ENCODE data around the gene CRYGC. TPM values are rescaled to one million over a fixed set of nuclear protein-coding genes. Genes with fewer than 3 reads are reported as not detected.
A peak's percentile ranks its signal among the peaks of the same experiment; 100 is the strongest.
"Not testable (repeated sequence)": the region's sequence is repeated elsewhere in the genome, so short reads cannot be mapped to it uniquely, and the experiment has no call there.

Gene CRYGC
- total and polyA plus RNA-seq, 2 donors (not counting 1 experiment from before 2014, with no cell fraction given) = not detected

DNA sequence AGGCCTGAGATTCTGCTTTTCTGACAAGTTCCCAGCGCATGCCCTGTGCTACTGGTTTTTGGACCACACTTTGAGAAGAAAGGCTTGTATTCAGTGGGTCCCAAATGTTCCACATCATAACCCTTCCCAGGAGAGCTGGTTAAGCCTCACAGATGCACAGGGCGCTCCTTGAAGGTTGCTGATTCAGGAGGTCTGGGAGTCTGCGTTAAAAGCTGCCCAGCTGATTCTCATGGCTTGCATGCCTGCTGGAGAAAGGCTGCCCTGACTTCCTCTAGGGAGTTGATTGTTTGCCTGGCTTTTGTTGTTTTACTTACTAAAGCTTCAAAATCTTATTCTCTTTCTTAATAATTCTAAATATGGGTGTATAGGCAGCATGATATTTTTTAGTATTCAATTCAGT is 26.0 kb downstream of the CRYGC start:
- H3K4me1 ChIP-seq (ENCODE audit: control insufficient read depth, extremely low read depth, insufficient read depth, low read length) = no peaks in the 10 kb centered on the region
- no peak overlapping the region for H3K4me3 ChIP-seq (replicated peaks in 1 of 4; ENCODE audit: control extremely low read depth in 1 of 4, insufficient read depth in 1 of 4, low read depth in 3 of 4, low read length in 4 of 4)
- TF ChIP-seq, protein P1, sequence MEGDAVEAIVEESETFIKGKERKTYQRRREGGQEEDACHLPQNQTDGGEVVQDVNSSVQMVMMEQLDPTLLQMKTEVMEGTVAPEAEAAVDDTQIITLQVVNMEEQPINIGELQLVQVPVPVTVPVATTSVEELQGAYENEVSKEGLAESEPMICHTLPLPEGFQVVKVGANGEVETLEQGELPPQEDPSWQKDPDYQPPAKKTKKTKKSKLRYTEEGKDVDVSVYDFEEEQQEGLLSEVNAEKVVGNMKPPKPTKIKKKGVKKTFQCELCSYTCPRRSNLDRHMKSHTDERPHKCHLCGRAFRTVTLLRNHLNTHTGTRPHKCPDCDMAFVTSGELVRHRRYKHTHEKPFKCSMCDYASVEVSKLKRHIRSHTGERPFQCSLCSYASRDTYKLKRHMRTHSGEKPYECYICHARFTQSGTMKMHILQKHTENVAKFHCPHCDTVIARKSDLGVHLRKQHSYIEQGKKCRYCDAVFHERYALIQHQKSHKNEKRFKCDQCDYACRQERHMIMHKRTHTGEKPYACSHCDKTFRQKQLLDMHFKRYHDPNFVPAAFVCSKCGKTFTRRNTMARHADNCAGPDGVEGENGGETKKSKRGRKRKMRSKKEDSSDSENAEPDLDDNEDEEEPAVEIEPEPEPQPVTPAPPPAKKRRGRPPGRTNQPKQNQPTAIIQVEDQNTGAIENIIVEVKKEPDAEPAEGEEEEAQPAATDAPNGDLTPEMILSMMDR (conservative IDR thresholded peaks at IDR 0.05 in 1 of 2, IDR thresholded peaks at IDR 0.05 in 1 of 2; ENCODE audit: low read depth in 1 of 2, low read length in 2 of 2) = no peak
- H3K4me2 ChIP-seq (ENCODE audit: extremely low read depth, insufficient read depth, low read length) = no peak overlapping the region
- no peaks in the 10 kb centered on the region for H3K36me3 ChIP-seq (ENCODE audit: control insufficient read depth, insufficient read depth, low read length)
- no peak overlapping the region for H3K9ac ChIP-seq (ENCODE audit: insufficient read depth, low read length)
- no peak overlapping the region for H2AFZ ChIP-seq (ENCODE audit: low read length)
- no peaks in the 10 kb centered on the region for H4K20me1 ChIP-seq (ENCODE audit: control insufficient read depth, extremely low read depth, insufficient read depth, low read length)
- no peaks in the 10 kb centered on the region for H3K9me3 ChIP-seq (ENCODE audit: control insufficient read depth, insufficient read depth, low read depth, low read length)
- no peaks in the 10 kb centered on the region for H3K79me2 ChIP-seq (ENCODE audit: control insufficient read depth, insufficient read depth, low read length)
- H3K27ac ChIP-seq (ENCODE audit: insufficient read depth, low read length) = no peak overlapping the region
- no peak for DNase-seq (ENCODE audit: low read depth in 2 of 2)
- H3K27me3 ChIP-seq (ENCODE audit: control insufficient read depth, insufficient read depth, low read length) = no peaks in the 10 kb centered on the region

DNA sequence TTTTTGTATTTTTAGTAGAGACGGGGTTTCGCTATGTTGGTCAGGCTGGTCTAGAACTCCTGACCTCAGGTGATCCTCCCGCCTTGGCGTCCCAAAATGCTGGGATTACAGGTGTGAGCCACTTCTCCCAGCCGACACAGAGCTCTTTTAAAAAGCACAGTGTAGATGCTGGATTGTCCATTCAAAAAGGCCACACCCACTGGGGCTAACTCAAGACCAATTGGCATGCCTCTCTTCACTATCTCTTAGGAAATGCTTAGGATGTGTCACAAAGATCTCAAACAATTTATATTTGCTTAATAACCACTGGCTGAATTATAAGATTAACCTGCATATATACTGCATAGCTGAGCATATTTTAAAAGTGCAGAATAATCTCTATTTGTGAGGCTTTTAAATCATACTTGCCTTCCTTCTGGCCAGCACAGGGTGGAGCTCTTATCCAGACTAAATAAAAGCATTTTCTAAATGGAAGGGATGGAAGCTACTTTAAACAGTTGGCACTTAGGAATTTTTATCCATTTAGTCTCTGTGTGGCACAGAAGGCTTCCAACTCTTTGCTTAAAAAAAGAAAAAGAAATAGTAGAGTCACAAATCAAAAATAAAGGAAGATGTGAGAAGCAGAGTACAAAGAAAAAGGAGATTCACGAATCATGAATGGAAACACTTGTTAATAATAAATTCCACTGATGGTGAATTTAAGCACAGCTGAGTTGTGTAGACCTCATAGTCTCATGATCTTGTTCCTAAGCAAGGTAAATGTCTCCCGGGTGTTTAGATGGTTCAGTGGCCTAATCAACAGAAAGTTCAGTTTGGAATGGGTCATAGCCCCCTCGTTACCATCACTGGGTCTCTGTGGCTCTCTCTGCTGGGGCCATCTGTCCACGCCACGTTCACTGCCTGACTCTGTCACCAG is 27.7 kb downstream of the CRYGC start:
- H4K20me1 ChIP-seq (ENCODE audit: control insufficient read depth, extremely low read depth, insufficient read depth, low read length) = no peaks in the 10 kb centered on the region
- no peaks in the 10 kb centered on the region for H3K4me1 ChIP-seq (ENCODE audit: control insufficient read depth, extremely low read depth, insufficient read depth, low read length)
- no peaks in the 10 kb centered on the region for H3K27me3 ChIP-seq (ENCODE audit: control insufficient read depth, insufficient read depth, low read length)
- H3K79me2 ChIP-seq (ENCODE audit: control insufficient read depth, insufficient read depth, low read length) = no peaks in the 10 kb centered on the region
- H3K27ac ChIP-seq (ENCODE audit: insufficient read depth, low read length) = no peak overlapping the region
- H3K9me3 ChIP-seq (ENCODE audit: control insufficient read depth, insufficient read depth, low read depth, low read length) = no peaks in the 10 kb centered on the region
- no peak overlapping the region for H2AFZ ChIP-seq (ENCODE audit: low read length)
- TF ChIP-seq, protein P1 (conservative IDR thresholded peaks at IDR 0.05 in 1 of 2, IDR thresholded peaks at IDR 0.05 in 1 of 2; ENCODE audit: low read depth in 1 of 2, low read length in 2 of 2) = peak; percentile 36 to 42
- TF ChIP-seq EZH2 (IDR thresholded peaks at IDR 0.05; ENCODE audit: low read length, missing control alignments) = no peak
- H3K4me3 ChIP-seq (replicated peaks in 1 of 4; ENCODE audit: control extremely low read depth in 1 of 4, insufficient read depth in 1 of 4, low read depth in 3 of 4, low read length in 4 of 4) = no peak overlapping the region
- no peak overlapping the region for H3K9ac ChIP-seq (ENCODE audit: insufficient read depth, low read length)
- H3K4me2 ChIP-seq (ENCODE audit: extremely low read depth, insufficient read depth, low read length) = no peak overlapping the region
- DNase-seq (ENCODE audit: low read depth in 2 of 2) = peak; percentile 34 to 40
- no peaks in the 10 kb centered on the region for H3K36me3 ChIP-seq (ENCODE audit: control insufficient read depth, insufficient read depth, low read length)

DNA sequence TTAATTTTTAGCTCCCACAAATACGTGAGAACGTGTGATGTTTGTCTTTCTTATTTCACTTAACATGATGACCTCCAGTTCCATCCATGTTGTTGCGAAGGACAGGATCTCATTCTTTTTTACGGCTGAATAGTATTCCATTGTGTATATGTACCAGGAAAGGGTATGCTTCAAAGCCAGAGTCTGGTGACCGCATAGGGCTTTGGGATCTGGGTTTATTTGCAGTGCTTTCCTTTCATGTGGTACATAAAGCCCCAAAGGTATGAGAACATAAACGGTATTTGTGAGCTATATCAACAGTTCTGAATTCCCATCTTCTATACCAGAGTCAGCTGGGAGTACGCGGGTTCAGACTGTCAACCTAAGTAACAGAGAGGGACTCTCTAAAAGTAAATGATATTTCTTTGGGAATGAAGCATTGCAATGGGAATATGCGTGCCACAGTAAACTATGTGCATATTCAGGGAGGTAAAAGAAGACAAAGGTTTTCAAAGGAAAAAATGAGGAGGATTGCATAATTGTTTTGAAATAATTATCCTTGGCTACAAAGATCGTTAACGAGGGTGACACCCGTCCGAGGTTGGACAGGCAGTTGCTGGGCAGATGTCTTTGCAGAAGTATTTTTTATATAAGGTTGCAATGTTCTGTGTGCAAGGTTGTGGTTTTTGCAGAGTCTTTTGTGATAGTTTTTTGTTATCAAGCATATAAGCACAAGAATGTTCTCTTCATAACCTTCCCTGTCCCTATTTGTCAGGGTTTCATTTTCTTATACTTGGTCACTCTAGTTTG is 29.8 kb downstream of the CRYGC start:
- DNase-seq (ENCODE audit: low read depth in 2 of 2) = no peak
- no peaks in the 10 kb centered on the region for H3K4me1 ChIP-seq (ENCODE audit: control insufficient read depth, extremely low read depth, insufficient read depth, low read length)
- no peak overlapping the region for H3K9ac ChIP-seq (ENCODE audit: insufficient read depth, low read length)
- H3K4me3 ChIP-seq (replicated peaks in 1 of 4; ENCODE audit: control extremely low read depth in 1 of 4, insufficient read depth in 1 of 4, low read depth in 3 of 4, low read length in 4 of 4) = no peak overlapping the region
- H3K27ac ChIP-seq (ENCODE audit: insufficient read depth, low read length) = no peak overlapping the region
- no peaks in the 10 kb centered on the region for H4K20me1 ChIP-seq (ENCODE audit: control insufficient read depth, extremely low read depth, insufficient read depth, low read length)
- TF ChIP-seq, protein P1 (conservative IDR thresholded peaks at IDR 0.05 in 1 of 2, IDR thresholded peaks at IDR 0.05 in 1 of 2; ENCODE audit: low read depth in 1 of 2, low read length in 2 of 2) = no peak
- TF ChIP-seq EZH2 (IDR thresholded peaks at IDR 0.05; ENCODE audit: low read length, missing control alignments) = no peak
- H3K4me2 ChIP-seq (ENCODE audit: extremely low read depth, insufficient read depth, low read length) = no peak overlapping the region
- no peaks in the 10 kb centered on the region for H3K27me3 ChIP-seq (ENCODE audit: control insufficient read depth, insufficient read depth, low read length)
- no peaks in the 10 kb centered on the region for H3K79me2 ChIP-seq (ENCODE audit: control insufficient read depth, insufficient read depth, low read length)
- no peaks in the 10 kb centered on the region for H3K36me3 ChIP-seq (ENCODE audit: control insufficient read depth, insufficient read depth, low read length)
- H3K9me3 ChIP-seq (ENCODE audit: control insufficient read depth, insufficient read depth, low read depth, low read length) = no peaks in the 10 kb centered on the region
- H2AFZ ChIP-seq (ENCODE audit: low read length) = no peak overlapping the region

DNA sequence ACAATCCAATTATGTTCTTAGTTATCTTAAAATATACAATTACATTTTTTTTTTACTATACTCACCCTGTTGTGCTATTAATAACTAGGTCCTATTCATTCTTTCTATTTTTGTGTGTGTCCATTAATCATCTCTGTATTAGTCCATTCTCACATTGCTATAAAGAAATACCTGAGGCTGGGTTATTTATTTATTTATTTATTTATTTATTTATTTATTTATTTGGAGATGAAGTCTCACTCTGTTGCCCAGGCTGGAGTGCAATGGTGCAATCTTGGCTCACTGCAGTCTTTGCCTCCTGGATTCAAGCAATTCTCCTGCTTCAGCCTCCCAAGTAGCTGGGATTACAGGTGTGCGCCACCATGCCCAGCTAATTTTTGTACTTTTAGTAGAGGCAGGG is 30.9 kb downstream of the CRYGC start:
- H3K9ac ChIP-seq (ENCODE audit: insufficient read depth, low read length); H3K4me2 ChIP-seq (ENCODE audit: extremely low read depth, insufficient read depth, low read length); H3K4me1 ChIP-seq (ENCODE audit: control insufficient read depth, extremely low read depth, insufficient read depth, low read length); DNase-seq (ENCODE audit: low read depth in 2 of 2); H3K36me3 ChIP-seq (ENCODE audit: control insufficient read depth, insufficient read depth, low read length); H3K27ac ChIP-seq (ENCODE audit: insufficient read depth, low read length); H2AFZ ChIP-seq (ENCODE audit: low read length); H3K4me3 ChIP-seq (replicated peaks in 1 of 4; ENCODE audit: control extremely low read depth in 1 of 4, insufficient read depth in 1 of 4, low read depth in 3 of 4, low read length in 4 of 4); H3K9me3 ChIP-seq (ENCODE audit: control insufficient read depth, insufficient read depth, low read depth, low read length); H3K79me2 ChIP-seq (ENCODE audit: control insufficient read depth, insufficient read depth, low read length); H3K27me3 ChIP-seq (ENCODE audit: control insufficient read depth, insufficient read depth, low read length); H4K20me1 ChIP-seq (ENCODE audit: control insufficient read depth, extremely low read depth, insufficient read depth, low read length): not testable (repeated sequence)

All from fibroblast of lung (primary cell).